Neural cell (in vitro differentiated cells): ENCODE data around the gene ADORA1. TPM values are rescaled to one million over a fixed set of nuclear protein-coding genes. Genes with fewer than 3 reads are reported as not detected.

Source experiments
- H2AFZ ChIP-seq: fragments of 200-600, 300-800 bp; sonication (generic), shearing (Covaris generic); 2 replicates; pipeline ENCODE4 v1.6.0; 2014; ENCODE audit warnings: low read depth, mild to moderate bottlenecking, antibody characterized with exemption, low read length, moderate library complexity
- H3F3A ChIP-seq: fragments of 200-600 bp; shearing (Covaris generic); 2 replicates; pipeline ENCODE4 v1.6.1; 2016; ENCODE audit warnings: mild to moderate bottlenecking, moderate library complexity, mixed read lengths, antibody characterized with exemption, low read length; ENCODE audit not compliant: insufficient read depth, poor library complexity, severe bottlenecking
- H3K27ac ChIP-seq: fragments of 200-600, 300-800 bp; sonication (generic), shearing (Covaris generic); 2 replicates; pipeline ENCODE4 v1.5.1; 2014; ENCODE audit warnings: mild to moderate bottlenecking, low read length, moderate library complexity
- H3K27me3 ChIP-seq: fragments of 300-800, 200-600 bp; sonication (generic), shearing (Covaris generic); 2 replicates; pipeline ENCODE4 v1.6.0; 2014; ENCODE audit warnings: mild to moderate bottlenecking, low read depth, low read length, moderate library complexity; ENCODE audit not compliant: insufficient read depth
- H3K36me3 ChIP-seq: fragments of 300-800, 200-600 bp; sonication (generic), shearing (Covaris generic); 2 replicates; pipeline ENCODE4 v1.5.1; 2014; ENCODE audit warnings: mild to moderate bottlenecking, antibody characterized with exemption, low read length, moderate library complexity; ENCODE audit not compliant: insufficient read depth
- H3K4me2 ChIP-seq: fragments of 300-800, 200-600 bp; sonication (generic), shearing (Covaris generic); 2 replicates; pipeline ENCODE4 v1.6.0; 2014; ENCODE audit warnings: mild to moderate bottlenecking, low read length
- H3K4me3 ChIP-seq: fragments of 300-800, 200-600 bp; sonication (generic), shearing (Covaris generic); 2 replicates; pipeline ENCODE4 v1.5.1; 2014; ENCODE audit warnings: mild to moderate bottlenecking, low read length, moderate library complexity
- H3K79me2 ChIP-seq: fragments of 200-600 bp; shearing (Covaris generic); replicated peaks from 2 replicates; pipeline ENCODE4 v1.6.0; 2014; ENCODE audit warnings: mild to moderate bottlenecking, low read length, moderate library complexity; ENCODE audit not compliant: insufficient read depth
- H3K9ac ChIP-seq: fragments of 300-800, 200-600 bp; sonication (generic), shearing (Covaris generic); 2 replicates; pipeline ENCODE4 v1.6.1; 2016; ENCODE audit warnings: mild to moderate bottlenecking, low read length, mixed read lengths
- H3K9me2 ChIP-seq: fragments of 200-600 bp; shearing (Covaris generic); 2 replicates; pipeline ENCODE4 v1.6.1; 2016; ENCODE audit warnings: mild to moderate bottlenecking, low read length, mixed read lengths; ENCODE audit not compliant: insufficient read depth
- H3K9me3 ChIP-seq: fragments of 200-600, 300-800 bp; sonication (generic), shearing (Covaris generic); 2 replicates; pipeline ENCODE4 v1.6.1; 2016; ENCODE audit warnings: mild to moderate bottlenecking, mixed run types, low read length, moderate library complexity, mixed read lengths
- H4K20me1 ChIP-seq: fragments of 200-600 bp; shearing (Covaris generic); 2 replicates; pipeline ENCODE4 v1.6.1; 2016; ENCODE audit warnings: mild to moderate bottlenecking, mixed run types; ENCODE audit not compliant: insufficient read depth
- CTCF ChIP-seq: fragments of 450-650 bp; IDR thresholded peaks from 2 replicates; pipeline ENCODE4 v1.5.1; 2014; ENCODE audit warnings: antibody characterized with exemption, mild to moderate bottlenecking, moderate library complexity; ENCODE audit not compliant: poor library complexity, severe bottlenecking
- EP300 ChIP-seq: fragments of 450-650 bp; conservative IDR thresholded peaks from 2 replicates; pipeline ENCODE4 v1.6.1; 2014; ENCODE audit warnings: antibody characterized with exemption, mild to moderate bottlenecking, moderate library complexity; ENCODE audit not compliant: poor library complexity, severe bottlenecking
- EZH2 ChIP-seq: fragments of 200-600, 300-800 bp; shearing (Covaris generic), sonication (generic); IDR thresholded peaks from 2 replicates; pipeline ENCODE4 v1.6.1; 2014; ENCODE audit warnings: antibody characterized with exemption, low read length, borderline replicate concordance, mild to moderate bottlenecking; ENCODE audit not compliant: insufficient read depth, poor library complexity, severe bottlenecking
- MXI1 ChIP-seq: fragments of 450-650 bp; conservative IDR thresholded peaks from 2 replicates; pipeline ENCODE4 v1.6.1; 2014; ENCODE audit warnings: antibody characterized with exemption, mild to moderate bottlenecking; ENCODE audit not compliant: poor library complexity, severe bottlenecking
- POLR2AphosphoS5 ChIP-seq: IDR thresholded peaks from 2 replicates; pipeline ENCODE4 v1.6.1; 2012
- RAD21 ChIP-seq: fragments of 450-650 bp; conservative IDR thresholded peaks from 2 replicates; pipeline ENCODE4 v1.6.1; 2014; ENCODE audit warnings: antibody characterized with exemption, mild to moderate bottlenecking, moderate library complexity
- REST ChIP-seq: IDR thresholded peaks from 2 replicates; pipeline ENCODE4 v1.6.1; 2012; ENCODE audit warnings: borderline replicate concordance
- SMC3 ChIP-seq: fragments of 450-650 bp; conservative IDR thresholded peaks from 2 replicates; pipeline ENCODE4 v1.6.1; 2014; ENCODE audit warnings: antibody characterized with exemption, mild to moderate bottlenecking, moderate library complexity; ENCODE audit not compliant: poor library complexity
- TAF1 ChIP-seq: IDR thresholded peaks from 2 replicates; pipeline ENCODE4 v1.6.1; 2012; ENCODE audit warnings: low read depth
- polyA plus RNA-seq: library from polyadenylated mRNA; depleted of rRNA; stranded (reverse); fragments of >200 nt; gene quantifications from 2 replicates; pipeline ENCODE4 v1.2.3, GENCODE V29; 2014

ADORA1 gene
- polyA plus RNA-seq, 1 donor from 2014 or later: 7.2 TPM

GRCh38 chr1:203163891-203164635 is 36.5 kb downstream of the ADORA1 start:
- H4K20me1 ChIP-seq: no peaks in the 10 kb centered on the region
- H3K9me2 ChIP-seq: no peaks in the 10 kb centered on the region
- peaks cover 4% of the 10 kb centered on the region for H3K36me3 ChIP-seq
- H3K4me3 ChIP-seq: no peak overlapping the region
- TF ChIP-seq POLR2AphosphoS5 (no peak), TAF1 (no peak), EZH2 (no peak), CTCF (no peak), SMC3 (no peak), REST (no peak), RAD21 (no peak), MXI1 (no peak), EP300 (no peak)
- no peak overlapping the region for H2AFZ ChIP-seq
- no peaks in the 10 kb centered on the region for H3F3A ChIP-seq
- H3K79me2 ChIP-seq: no peaks in the 10 kb centered on the region
- no peak overlapping the region for H3K4me2 ChIP-seq
- no peak overlapping the region for H3K27ac ChIP-seq
- H3K27me3 ChIP-seq: no peaks in the 10 kb centered on the region
- no peak overlapping the region for H3K9ac ChIP-seq
- no peaks in the 10 kb centered on the region for H3K9me3 ChIP-seq

- Histone ChIP-seq H3K36me3 (peaks cover 4% of the 10 kb centered on the region), H3K9me3 (no peaks in the 10 kb centered on the region), H2AFZ (no peak overlapping the region), H3K9me2 (no peaks in the 10 kb centered on the region), H3K79me2 (no peaks in the 10 kb centered on the region), H3K27me3 (no peaks in the 10 kb centered on the region), H3K4me2 (no peak overlapping the region), H3F3A (no peaks in the 10 kb centered on the region), H3K4me3 (no peak overlapping the region), H3K27ac (no peak overlapping the region), H4K20me1 (no peaks in the 10 kb centered on the region), H3K9ac (no peak overlapping the region)
- TF ChIP-seq REST (no peak), TAF1 (no peak), EP300 (no peak), POLR2AphosphoS5 (no peak), RAD21 (no peak), EZH2 (no peak), SMC3 (no peak), CTCF (no peak), MXI1 (no peak)
Observed at GRCh38 chr1:203165101-203165799, 37.7 kb downstream of the ADORA1 start.
